Activated CD4-positive, alpha-beta T cell treated with anti-CD3 and anti-CD28 coated beads, Interleukin-2, amount 10 ng/mL, durations not matched to agents 7 days and 5 days (primary cell): ENCODE results near the gene NOL3. TPM values are rescaled to one million over a fixed set of nuclear protein-coding genes. Genes with fewer than 3 reads are reported as not detected.

Experiments used
- CTCF ChIA-PET: fragments of 350-600 bp; sonication (Branson Sonifier 250); formaldehyde crosslinking; loops from one replicate; lab custom pipeline; 2021; ENCODE audit warnings: antibody characterized with exemption; lab: Charles Lee
- POLR2A ChIA-PET: fragments of 350-600 bp; sonication (Branson Sonifier 250); formaldehyde crosslinking; loops from one replicate; lab custom pipeline; 2021; ENCODE audit warnings: antibody characterized with exemption; lab: Charles Lee
- DNase-seq: peaks from one replicate; pipeline ENCODE4 v3.0.0-alpha.2; 2020
- H3K27ac Mint-ChIP-seq: one replicate; pipeline ENCODE4 v1.8.0; 2021; ENCODE audit warnings: mild to moderate bottlenecking, moderate library complexity, mixed read lengths
- H3K27me3 Mint-ChIP-seq: one replicate; pipeline ENCODE4 v1.8.0; 2021; ENCODE audit warnings: mixed read lengths
- H3K36me3 Mint-ChIP-seq: one replicate; pipeline ENCODE4 v1.8.0; 2021; ENCODE audit warnings: low read depth, mixed read lengths
- H3K4me1 Mint-ChIP-seq: one replicate; pipeline ENCODE4 v1.8.0; 2021; ENCODE audit warnings: mixed read lengths
- H3K4me3 Mint-ChIP-seq: one replicate; pipeline ENCODE4 v1.8.0; 2021; ENCODE audit warnings: mild to moderate bottlenecking, moderate library complexity, mixed read lengths
- H3K9me3 Mint-ChIP-seq: one replicate; pipeline ENCODE4 v1.8.0; 2021; ENCODE audit warnings: mixed read lengths
- total RNA-seq, 2 experiments: library from RNA; stranded (reverse); gene quantifications; one replicate each; pipeline ENCODE4 v1.2.3, GENCODE V29; 2021

Gene NOL3
- total RNA-seq, 2 experiments from 2014 or later = 8.9 to 13.3 TPM

DNA sequence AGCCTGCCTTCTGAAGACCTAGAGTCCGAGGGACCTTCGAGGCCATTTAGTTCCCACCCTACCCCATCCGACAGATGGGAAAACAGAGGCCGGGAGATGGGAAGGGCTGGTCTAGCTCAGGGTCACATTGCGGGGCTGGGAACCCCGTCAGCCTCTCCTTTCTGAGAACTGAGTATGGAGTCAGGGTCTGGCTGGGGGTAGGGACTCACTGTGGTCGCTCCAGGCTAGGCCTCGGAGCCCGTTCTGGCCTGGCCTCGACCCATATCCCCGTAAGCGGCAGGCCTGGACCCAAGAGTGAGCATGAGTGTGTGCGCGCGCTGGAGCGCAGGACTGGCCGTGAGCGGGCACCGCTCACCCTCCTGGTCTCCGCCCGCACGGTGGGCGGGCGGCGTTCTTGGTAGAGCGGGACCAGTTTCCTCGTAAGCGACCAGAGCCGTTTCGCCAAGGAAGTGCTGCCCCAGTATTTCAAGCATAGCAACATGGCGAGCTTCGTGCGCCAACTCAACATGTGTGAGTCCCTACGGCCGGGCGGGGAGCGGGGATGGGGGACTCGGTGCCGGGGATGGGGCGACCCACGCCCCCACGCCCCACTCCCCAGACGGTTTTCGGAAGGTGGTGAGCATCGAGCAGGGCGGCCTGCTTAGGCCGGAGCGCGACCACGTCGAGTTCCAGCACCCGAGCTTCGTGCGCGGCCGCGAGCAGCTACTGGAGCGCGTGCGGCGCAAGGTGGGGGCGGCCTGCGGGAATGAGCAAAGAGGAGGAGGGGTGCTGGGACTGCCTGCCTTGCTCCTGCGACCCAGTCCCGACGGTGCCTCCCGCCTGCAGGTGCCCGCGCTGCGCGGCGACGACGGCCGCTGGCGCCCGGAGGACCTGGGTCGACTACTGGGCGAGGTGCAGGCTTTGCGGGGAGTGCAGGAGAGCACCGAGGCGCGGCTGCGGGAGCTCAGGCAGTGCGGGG, 4.9 kb upstream of the NOL3 start:
- ChIA-PET POLR2A (no interaction called here), CTCF (interaction anchor here (0.9 to 6.1 kb wide), 5 partner anchors 8 to 147 kb away, joined by 3 to 31 read pairs (median 10); no protein-coding TSS in a partner anchor)
- H3K27me3 Mint-ChIP-seq = peaks cover 50% of the 10 kb centered on the region
- peaks cover 20% of the 10 kb centered on the region for H3K36me3 Mint-ChIP-seq
- DNase-seq = no peak
- H3K4me1 Mint-ChIP-seq = peaks cover 45% of the 10 kb centered on the region
- H3K4me3 Mint-ChIP-seq = peak overlapping the region; percentile 30
- no peaks in the 10 kb centered on the region for H3K9me3 Mint-ChIP-seq
- H3K27ac Mint-ChIP-seq = peak overlapping the region; percentile 46

DNA sequence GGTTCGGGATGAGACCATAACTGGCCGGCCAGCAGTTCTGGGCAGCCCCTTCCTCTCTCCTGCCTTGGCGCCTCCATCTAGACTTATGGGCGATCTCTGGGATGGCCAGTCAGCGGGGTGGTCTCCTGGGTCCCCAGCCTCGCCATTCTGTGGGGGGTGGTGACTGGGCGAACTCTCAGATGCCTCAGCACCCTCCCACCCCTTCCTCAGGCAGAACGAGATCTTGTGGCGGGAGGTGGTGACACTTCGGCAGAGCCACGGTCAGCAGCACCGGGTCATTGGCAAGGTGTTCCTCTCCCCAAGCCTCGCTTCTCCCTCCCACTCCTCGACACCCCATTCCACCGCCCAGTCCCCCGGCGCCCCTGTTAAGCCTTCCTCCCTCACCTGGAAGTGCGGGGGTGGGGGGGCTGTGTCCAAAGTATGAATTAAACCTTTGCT, 4.2 kb upstream of the NOL3 start:
- no peak for DNase-seq
- ChIA-PET POLR2A (no interaction called here), CTCF (interaction anchor here (2.8 to 6.1 kb wide), 2 partner anchors 11 to 148 kb away, joined by 12 to 31 read pairs; no protein-coding TSS in a partner anchor)
- H3K9me3 Mint-ChIP-seq = no peaks in the 10 kb centered on the region
- H3K27ac Mint-ChIP-seq = no peak overlapping the region
- no peak overlapping the region for H3K4me3 Mint-ChIP-seq
- peaks cover 52% of the 10 kb centered on the region for H3K27me3 Mint-ChIP-seq
- peaks cover 47% of the 10 kb centered on the region for H3K4me1 Mint-ChIP-seq
- H3K36me3 Mint-ChIP-seq = peaks cover 15% of the 10 kb centered on the region

DNA sequence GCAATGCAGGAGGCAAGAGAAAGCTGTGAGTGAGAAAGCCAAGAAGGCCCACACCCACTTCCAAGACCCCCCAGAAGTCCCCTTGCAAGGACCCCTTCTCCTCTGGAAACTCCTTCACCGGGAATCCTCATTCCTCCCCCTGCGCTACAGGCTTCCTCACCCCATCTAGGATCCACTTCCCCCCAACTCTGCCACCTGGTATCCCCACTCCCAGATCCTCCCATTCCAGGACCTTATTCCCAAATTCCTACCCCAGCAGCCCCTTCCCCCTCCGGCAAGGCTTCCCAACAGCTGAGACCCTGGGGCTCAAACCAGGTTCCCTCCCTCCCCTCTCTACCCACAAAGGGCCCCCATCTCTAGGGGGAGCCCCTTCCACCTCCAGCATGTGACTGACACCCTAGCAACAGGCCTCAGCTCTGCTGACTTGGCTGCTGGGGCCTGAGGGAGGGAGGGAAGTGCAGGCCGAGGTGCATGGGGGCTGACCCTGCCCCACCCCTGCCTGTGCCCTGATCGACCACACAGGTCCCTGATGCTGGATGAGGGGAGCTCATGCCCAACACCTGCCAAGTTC, 3.7 kb upstream of the NOL3 start:
- H3K4me1 Mint-ChIP-seq = peaks cover 47% of the 10 kb centered on the region
- H3K36me3 Mint-ChIP-seq = peaks cover 15% of the 10 kb centered on the region
- peaks cover 58% of the 10 kb centered on the region for H3K27me3 Mint-ChIP-seq
- CTCF ChIA-PET = interaction anchor here (0.8 to 11.2 kb wide), 5 partner anchors 7 to 206 kb away, joined by 3 to 137 read pairs (median 12); partner anchors contain the start of genes CES3, FBXL8 and TRADD
- POLR2A ChIA-PET = no interaction called here
- H3K27ac Mint-ChIP-seq = no peak overlapping the region
- no peaks in the 10 kb centered on the region for H3K9me3 Mint-ChIP-seq
- no peak overlapping the region for H3K4me3 Mint-ChIP-seq
- no peak for DNase-seq

DNA sequence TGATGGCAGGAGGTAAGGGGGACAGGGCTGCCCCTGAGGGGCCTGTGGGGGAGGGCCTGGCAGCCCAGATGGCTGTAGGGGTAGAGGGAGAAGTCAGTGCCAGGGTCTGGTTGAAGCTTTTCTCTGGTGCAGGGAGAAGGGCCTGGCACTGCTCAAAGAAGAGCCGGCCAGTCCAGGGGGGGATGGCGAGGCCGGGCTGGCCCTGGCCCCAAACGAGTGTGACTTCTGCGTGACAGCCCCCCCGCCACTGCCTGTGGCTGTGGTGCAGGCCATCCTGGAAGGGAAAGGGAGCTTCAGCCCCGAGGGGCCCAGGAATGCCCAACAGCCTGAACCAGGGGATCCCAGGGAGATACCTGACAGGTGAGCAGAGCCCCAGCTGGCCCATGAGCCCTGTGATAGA, 2.8 kb upstream of the NOL3 start:
- Mint-ChIP-seq H3K27me3 (peaks cover 61% of the 10 kb centered on the region), H3K27ac (no peak overlapping the region), H3K4me3 (no peak overlapping the region), H3K36me3 (peaks cover 12% of the 10 kb centered on the region), H3K4me1 (peaks cover 43% of the 10 kb centered on the region), H3K9me3 (no peaks in the 10 kb centered on the region)
- ChIA-PET CTCF (interaction anchor here (0.8 to 11.2 kb wide), 4 partner anchors 8 to 207 kb away, joined by 3 to 137 read pairs (median 17); partner anchors contain the start of genes CES3, FBXL8 and TRADD), POLR2A (no interaction called here)
- no peak for DNase-seq

DNA sequence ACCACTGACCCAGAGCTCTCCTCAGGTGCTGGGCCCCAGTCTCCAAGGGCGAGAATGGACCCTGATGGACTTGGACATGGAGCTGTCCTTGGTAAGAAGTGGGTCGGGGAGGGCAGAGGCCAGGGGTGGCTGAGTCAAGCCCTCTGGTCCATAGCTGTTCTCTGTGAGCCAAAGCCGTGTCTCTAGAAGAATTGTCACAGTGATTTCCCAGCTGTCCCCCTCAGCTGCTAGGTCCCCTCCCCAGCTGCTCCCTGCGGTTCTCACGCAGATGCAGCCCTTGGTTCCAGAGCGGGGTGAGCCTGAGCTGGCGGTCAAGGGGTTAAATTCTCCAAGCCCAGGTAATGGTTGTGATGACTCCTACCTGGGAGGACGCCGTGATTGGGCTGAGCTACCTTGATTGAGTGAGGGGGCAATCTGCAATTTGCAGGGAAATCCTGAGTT, 1.3 kb upstream of the NOL3 start:
- H3K9me3 Mint-ChIP-seq = no peaks in the 10 kb centered on the region
- peaks cover 48% of the 10 kb centered on the region for H3K4me1 Mint-ChIP-seq
- H3K27ac Mint-ChIP-seq = no peak overlapping the region
- peaks cover 17% of the 10 kb centered on the region for H3K36me3 Mint-ChIP-seq
- CTCF ChIA-PET = interaction anchor here (1.0 to 11.2 kb wide), 7 partner anchors 8 to 216 kb away, joined by 3 to 137 read pairs (median 6); partner anchors contain the start of genes FBXL8, FHOD1 and TRADD
- peaks cover 69% of the 10 kb centered on the region for H3K27me3 Mint-ChIP-seq
- no peak overlapping the region for H3K4me3 Mint-ChIP-seq
- DNase-seq = no peak
- POLR2A ChIA-PET = no interaction called here

DNA sequence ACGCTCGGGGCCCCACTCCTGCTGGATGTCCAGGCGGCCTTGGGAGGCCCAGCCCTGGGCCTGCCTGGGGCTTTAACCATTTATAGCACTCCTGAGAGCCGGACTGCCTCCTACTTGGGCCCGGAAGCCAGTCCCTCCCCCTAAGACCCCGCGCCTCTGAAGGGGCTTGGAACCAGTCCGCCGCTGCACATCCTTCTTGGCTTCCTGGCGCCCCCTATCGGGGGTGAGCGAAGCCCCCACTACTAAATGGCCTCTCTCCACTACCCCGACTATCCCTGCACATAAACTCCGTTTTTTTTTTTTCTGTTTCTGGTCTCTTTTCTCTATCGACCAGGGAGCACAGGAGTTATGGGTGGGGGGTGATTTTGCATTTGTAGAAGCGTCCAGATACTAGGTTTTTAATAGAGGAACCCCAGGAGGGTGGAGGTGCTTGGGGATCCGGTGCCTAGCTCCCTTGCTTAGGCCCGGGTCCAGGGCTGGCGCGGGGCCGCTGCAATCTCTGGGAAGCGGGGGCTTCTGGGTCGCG, 633 bp upstream of the NOL3 start:
- Mint-ChIP-seq H3K4me3 (peak overlapping the region; percentile 59), H3K9me3 (no peaks in the 10 kb centered on the region), H3K4me1 (peaks cover 47% of the 10 kb centered on the region), H3K36me3 (peaks cover 17% of the 10 kb centered on the region), H3K27ac (no peak overlapping the region), H3K27me3 (peaks cover 66% of the 10 kb centered on the region)
- ChIA-PET CTCF (interaction anchor here (0.7 to 11.2 kb wide), 9 partner anchors 10 to 216 kb away, joined by 3 to 137 read pairs (median 6); partner anchors contain the start of genes FBXL8, FHOD1 and TRADD), POLR2A (no interaction called here)
- DNase-seq = peak; percentile 47

DNA sequence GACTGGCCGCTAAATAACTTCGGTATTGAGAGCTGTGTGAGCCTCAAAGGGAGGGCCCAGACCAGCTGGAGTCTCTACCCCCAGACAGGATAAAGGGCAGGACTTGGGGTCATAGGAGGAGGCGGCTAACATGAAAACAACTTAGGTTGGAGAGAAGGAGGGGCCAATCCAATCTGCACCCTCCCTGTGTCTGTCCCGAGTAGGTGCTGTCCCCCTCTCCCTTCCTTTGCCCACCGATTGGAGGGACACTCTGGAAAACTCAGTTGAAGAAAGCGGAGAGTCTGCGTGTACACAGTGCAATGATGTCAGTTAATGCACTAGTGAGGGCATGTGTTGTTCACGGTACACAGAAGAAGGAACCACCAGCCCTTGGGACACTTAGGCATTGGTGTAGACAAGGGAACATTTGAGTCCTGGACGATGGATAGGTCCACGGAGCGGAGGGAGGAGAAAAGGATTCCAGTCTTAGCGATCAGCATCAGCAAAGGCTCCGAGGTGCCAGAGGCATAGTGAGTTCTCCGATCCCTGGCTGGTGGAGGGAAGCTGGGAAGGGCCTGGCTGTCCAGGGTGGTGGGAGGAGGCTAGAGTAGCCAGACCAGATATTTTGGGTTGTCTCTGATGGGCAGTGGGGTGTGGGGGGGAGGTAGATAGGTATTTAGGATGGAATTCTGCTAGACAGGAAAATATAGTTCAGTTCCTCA, 761 bp downstream of the NOL3 start:
- Mint-ChIP-seq H3K27ac (no peak overlapping the region), H3K4me3 (peak overlapping the region; percentile 35), H3K4me1 (peaks cover 45% of the 10 kb centered on the region), H3K9me3 (no peaks in the 10 kb centered on the region), H3K36me3 (peaks cover 17% of the 10 kb centered on the region), H3K27me3 (peaks cover 58% of the 10 kb centered on the region)
- DNase-seq = no peak
- ChIA-PET CTCF (interaction anchor here (0.8 to 11.2 kb wide), 8 partner anchors 10 to 218 kb away, joined by 3 to 137 read pairs (median 5); partner anchors contain the start of genes FBXL8, FHOD1 and TRADD), POLR2A (interaction anchor here (1.0 kb wide), 1 partner anchor 12 kb away, joined by 3 read pairs; no protein-coding TSS in a partner anchor)

DNA sequence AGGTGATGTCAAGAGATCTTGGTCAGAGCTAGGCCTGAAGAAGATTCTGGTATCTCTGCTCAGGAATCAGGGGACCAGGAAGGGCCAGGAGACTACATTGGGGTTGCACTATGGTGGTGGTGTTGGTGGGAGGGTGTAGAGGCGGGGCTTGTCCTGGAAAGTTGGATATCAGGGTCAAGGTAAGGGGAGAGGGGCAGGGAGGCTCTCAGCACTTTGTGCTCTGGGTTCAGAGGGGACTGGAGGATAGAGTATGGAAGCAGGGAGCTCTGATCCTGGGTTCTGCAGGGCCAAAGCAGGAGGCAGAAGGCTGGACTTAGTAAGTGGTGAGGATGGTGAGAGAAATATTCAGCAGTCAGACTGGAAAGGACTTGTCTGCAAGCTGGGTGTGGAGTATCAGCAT, 3.0 kb downstream of the NOL3 start:
- H3K36me3 Mint-ChIP-seq = peaks cover 10% of the 10 kb centered on the region
- peak overlapping the region; percentile 66 for H3K27ac Mint-ChIP-seq
- no peak for DNase-seq
- H3K4me1 Mint-ChIP-seq = peaks cover 54% of the 10 kb centered on the region
- peaks cover 45% of the 10 kb centered on the region for H3K27me3 Mint-ChIP-seq
- H3K9me3 Mint-ChIP-seq = no peaks in the 10 kb centered on the region
- peak overlapping the region; percentile 73 for H3K4me3 Mint-ChIP-seq
- CTCF ChIA-PET = interaction anchor here (0.6 to 11.2 kb wide), 12 partner anchors 8 to 313 kb away, joined by 3 to 137 read pairs (median 3); partner anchors contain the start of genes FBXL8 and TRADD
- POLR2A ChIA-PET = interaction anchor here (0.6 kb wide), 1 partner anchor 151 kb away, joined by 3 read pairs; no protein-coding TSS in a partner anchor

DNA sequence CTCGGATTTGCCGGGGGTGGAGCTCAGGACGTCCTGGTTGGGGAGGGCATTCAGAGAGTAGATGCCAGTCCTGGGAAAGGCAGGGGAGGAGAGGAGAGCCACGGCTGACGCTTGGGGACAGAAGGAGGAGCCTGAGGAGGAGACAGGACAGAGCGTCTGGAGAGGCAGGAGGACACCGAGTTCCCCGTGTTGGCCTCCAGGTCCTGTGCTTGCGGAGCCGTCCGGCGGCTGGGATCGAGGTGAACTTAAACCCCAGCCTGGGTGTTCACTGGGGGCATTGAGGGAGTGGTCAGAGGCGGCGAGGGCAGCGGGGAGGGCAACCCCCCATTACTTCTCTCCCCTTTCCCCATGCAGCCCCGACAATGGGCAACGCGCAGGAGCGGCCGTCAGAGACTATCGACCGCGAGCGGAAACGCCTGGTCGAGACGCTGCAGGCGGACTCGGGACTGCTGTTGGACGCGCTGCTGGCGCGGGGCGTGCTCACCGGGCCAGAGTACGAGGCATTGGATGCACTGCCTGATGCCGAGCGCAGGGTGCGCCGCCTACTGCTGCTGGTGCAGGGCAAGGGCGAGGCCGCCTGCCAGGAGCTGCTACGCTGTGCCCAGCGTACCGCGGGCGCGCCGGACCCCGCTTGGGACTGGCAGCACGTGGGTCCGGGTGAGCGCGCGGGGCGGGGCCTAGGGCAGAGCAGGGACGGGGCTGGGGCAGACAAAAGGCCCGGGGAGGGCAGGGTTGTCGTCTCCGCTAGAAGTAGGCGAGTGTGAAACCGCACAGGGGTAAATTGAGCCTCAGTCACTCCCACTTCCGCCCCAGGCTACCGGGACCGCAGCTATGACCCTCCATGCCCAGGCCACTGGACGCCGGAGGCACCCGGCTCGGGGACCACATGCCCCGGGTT, 3.7 kb downstream of the NOL3 start:
- Mint-ChIP-seq H3K27me3 (peaks cover 44% of the 10 kb centered on the region), H3K4me1 (peaks cover 60% of the 10 kb centered on the region), H3K36me3 (peaks cover 8% of the 10 kb centered on the region), H3K4me3 (peak overlapping the region; percentile 73), H3K27ac (peak overlapping the region; percentile 71), H3K9me3 (no peaks in the 10 kb centered on the region)
- ChIA-PET POLR2A (no interaction called here), CTCF (interaction anchor here (0.6 to 11.2 kb wide), 16 partner anchors 9 to 312 kb away, joined by 3 to 137 read pairs (median 4); partner anchors contain the start of genes CES3, FBXL8, MATCAP1 and TRADD)
- DNase-seq = peak; percentile 73

DNA sequence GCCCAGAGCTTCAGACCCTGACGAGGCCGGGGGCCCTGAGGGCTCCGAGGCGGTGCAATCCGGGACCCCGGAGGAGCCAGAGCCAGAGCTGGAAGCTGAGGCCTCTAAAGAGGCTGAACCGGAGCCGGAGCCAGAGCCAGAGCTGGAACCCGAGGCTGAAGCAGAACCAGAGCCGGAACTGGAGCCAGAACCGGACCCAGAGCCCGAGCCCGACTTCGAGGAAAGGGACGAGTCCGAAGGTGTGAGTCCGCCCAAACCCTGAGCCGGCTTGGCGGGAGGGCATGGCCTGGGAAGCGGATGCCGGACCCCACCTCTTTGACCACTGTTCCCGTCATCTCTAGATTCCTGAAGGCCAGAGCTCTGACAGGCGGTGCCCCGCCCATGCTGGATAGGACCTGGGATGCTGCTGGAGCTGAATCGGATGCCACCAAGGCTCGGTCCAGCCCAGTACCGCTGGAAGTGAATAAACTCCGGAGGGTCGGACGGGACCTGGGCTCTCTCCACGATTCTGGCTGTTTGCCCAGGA, 4.4 kb downstream of the NOL3 start:
- no peaks in the 10 kb centered on the region for H3K9me3 Mint-ChIP-seq
- peaks cover 64% of the 10 kb centered on the region for H3K4me1 Mint-ChIP-seq
- ChIA-PET POLR2A (no interaction called here), CTCF (interaction anchor here (1.3 to 11.2 kb wide), 13 partner anchors 10 to 279 kb away, joined by 3 to 137 read pairs (median 6); partner anchors contain the start of genes CES3, FBXL8, HSF4 and MATCAP1)
- H3K27ac Mint-ChIP-seq = no peak overlapping the region
- no peak for DNase-seq
- H3K4me3 Mint-ChIP-seq = no peak overlapping the region
- peaks cover 8% of the 10 kb centered on the region for H3K36me3 Mint-ChIP-seq
- peaks cover 43% of the 10 kb centered on the region for H3K27me3 Mint-ChIP-seq
